G401 (cell line): Measurements from ENCODE around the gene KIR2DL1. TPM values are rescaled to one million over a fixed set of nuclear protein-coding genes. Genes with fewer than 3 reads are reported as not detected.
"Not testable (repeated sequence)": the region's sequence is repeated elsewhere in the genome, so short reads cannot be mapped to it uniquely, and the experiment has no call there.

Source experiments
- DNase-seq: peaks from one replicate; pipeline ENCODE4 v3.0.0-alpha.2; 2015; ENCODE audit warnings: low spot score
- in situ Hi-C: cut with HindIII; loops from 2 replicates; pipeline ENCODE4 v1.10.0; 2016; ENCODE audit warnings: low sequenced_read_pairs, mixed read lengths
- total RNA-seq: library from RNA; depleted of rRNA; stranded (reverse); fragments of >200 nt; shearing (Covaris generic); gene quantifications from 2 replicates; pipeline ENCODE4 v1.2.3, GENCODE V29; 2014

Gene KIR2DL1
- total RNA-seq, 1 experiment from 2014 or later, result not detected

DNA sequence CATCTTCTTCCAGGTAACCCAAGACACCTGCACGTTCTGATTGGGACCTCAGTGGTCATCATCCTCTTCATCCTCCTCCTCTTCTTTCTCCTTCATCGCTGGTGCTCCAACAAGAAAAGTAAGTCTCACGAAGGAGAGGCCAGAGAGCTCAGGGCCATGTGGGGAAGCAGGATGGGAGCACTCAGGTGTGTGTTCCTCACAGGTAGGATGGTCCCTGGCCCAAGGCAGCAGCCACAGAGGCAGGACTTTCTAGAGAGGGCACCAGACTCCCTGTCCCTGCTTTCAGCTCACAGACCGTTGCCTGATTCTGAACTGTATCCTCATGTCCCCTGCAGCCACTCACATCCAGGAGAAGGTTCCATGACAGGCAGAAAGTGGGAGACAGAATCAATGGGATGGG is 3.1 kb upstream of the KIR2DL1 start:
- in situ Hi-C loops, DNase-seq: not testable (repeated sequence)

DNA sequence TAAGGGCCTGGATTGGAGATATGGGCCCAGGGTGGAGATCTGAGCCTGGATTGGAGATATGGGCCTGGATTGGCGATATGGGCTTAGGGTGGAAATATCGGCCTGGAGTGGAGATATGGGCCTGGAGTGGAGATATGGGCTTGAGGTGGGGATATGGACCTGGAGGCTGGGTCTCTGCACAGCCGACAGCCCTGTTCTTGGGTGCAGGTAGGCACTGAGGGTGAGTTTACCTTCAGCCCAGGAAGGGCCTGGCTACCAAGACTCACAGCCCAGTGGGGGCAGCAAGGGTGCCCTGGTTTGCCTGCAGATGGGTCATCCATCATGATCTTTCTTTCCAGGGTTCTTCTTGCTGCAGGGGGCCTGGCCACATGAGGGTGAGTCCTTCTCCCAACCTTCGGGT is 918 bp downstream of the KIR2DL1 start:
- DNase-seq, in situ Hi-C loops: not testable (repeated sequence)

DNA sequence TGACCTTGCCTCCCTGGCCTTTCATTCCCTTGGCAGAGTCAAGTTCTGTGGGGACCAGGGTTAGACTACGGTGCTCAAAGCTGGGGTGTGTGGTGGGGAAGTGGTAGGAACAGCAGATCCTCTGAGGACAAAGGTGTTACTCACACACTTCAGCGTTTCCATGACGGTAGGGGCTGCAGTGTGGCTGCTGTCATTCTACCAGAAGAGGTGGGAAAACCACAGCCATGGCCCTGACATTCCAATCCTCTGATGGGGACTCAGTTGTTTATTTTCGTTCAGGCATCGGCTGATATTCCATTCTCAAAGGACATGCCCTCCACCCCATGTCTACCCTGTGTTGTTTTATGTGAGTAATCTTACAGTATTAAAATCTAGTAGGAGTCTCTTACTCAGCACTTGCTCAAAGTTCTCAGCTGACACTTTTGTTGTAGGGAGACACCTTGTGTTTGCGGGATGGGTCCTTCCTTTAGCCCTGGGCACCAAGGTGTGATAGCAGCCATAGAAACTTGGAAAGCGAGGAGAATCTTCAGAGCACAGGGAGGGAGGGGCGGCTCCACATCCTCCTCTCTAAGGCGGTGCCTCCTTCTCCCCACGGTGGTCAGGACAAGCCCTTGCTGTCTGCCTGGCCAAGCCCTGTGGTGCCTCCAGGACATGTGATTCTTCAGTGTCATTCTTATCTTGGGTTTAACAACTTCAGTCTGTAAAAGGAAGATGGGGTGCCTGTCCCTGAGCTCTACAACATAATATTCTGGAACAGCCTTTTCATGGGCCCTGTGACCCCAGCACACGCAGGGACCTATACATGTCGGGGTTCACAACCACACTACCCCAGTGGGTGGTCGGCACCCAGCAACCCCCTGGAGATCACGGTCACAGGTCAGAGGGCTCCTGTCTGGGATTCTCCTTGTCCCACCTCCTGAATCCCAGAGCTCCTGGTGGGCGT is 1.7 kb downstream of the KIR2DL1 start:
- DNase-seq, in situ Hi-C loops: not testable (repeated sequence)

DNA sequence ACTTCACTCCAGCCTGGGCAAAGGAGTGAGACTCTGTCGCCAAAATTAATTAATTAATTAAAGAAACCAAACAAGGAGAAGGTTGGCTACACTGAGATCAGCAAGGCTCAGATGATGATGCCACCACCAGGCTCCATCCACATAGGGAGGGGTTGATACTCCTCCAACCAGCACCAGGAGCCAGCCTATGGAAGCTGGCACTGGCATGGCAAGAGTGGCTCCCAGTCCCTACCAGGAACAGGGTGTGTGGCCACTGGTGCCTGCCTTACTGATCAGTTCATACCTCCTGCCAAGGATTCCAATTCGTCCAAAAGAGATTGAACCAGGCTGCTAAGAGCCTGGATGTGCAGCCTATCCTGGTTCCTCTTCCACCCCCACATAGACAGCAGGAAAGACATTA is 3.1 kb downstream of the KIR2DL1 start:
- in situ Hi-C loops, result not testable (repeated sequence)

DNA sequence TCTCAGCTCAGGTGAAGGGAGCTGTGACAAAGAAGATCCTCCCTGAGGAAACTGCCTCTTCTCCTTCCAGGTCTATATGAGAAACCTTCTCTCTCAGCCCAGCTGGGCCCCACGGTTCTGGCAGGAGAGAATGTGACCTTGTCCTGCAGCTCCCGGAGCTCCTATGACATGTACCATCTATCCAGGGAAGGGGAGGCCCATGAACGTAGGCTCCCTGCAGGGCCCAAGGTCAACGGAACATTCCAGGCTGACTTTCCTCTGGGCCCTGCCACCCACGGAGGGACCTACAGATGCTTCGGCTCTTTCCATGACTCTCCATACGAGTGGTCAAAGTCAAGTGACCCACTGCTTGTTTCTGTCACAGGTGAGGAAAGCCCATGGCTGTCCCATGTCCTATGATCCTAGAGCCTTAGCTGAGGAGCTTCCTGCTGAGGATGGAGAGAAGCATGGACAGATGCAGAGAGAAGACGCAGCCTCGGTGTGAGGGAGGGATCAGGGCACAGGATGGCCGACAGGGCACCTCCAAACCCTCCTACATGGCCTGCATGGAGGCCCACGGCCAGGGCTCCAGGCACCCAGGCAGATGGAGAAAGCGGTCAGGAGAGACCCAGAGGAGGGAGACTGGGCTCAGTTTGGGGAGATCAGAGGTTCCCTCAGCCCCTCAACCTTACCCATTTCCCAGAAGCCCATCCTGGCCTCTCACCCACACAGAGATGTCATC is 5.7 kb downstream of the KIR2DL1 start:
- in situ Hi-C loops, result not testable (repeated sequence)

More for the DNA sequence above, 3.1 kb downstream of the KIR2DL1 start:
- DNase-seq, result not testable (repeated sequence)

DNA sequence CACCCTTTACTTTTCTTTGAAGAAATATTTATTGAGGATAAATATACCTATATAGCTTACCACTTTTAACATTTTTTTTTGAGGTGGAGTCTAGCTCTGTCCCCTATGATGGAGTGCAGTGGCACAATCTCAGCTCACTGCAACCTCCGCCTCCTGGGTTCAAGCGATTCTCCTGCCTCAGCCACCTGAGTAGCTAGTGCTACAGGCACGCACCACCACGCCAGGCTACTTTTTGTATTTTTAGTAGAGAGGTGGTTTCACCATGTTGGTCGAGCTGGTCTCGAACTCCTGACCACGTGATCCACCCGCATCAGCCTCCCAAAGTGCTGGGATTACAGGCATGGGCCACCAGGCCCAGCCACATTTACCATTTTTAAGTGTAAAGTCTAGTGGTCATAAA is 6.2 kb downstream of the KIR2DL1 start:
- DNase-seq, in situ Hi-C loops: not testable (repeated sequence)

More for the DNA sequence above, 5.7 kb downstream of the KIR2DL1 start:
- DNase-seq, result not testable (repeated sequence)

DNA sequence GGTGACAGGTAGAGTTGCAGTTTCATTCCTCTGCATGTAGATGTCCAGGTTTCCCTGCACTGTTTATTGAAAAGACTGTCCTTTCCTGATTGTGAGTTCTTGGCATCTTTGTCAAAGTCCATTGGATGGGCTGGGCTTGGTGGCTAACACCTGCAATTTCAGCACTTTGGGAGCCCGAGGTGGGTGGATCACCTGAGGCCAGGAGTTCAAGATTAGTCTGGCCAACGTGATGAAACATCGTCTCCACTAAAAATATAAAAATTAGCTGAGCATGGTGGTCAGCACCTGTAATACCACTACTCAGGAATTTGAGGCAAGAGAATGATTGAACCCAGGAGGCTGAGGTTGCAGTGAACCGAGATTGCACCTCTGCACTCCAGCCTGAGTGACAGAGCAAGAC is 8.3 kb downstream of the KIR2DL1 start:
- DNase-seq, in situ Hi-C loops: not testable (repeated sequence)

DNA sequence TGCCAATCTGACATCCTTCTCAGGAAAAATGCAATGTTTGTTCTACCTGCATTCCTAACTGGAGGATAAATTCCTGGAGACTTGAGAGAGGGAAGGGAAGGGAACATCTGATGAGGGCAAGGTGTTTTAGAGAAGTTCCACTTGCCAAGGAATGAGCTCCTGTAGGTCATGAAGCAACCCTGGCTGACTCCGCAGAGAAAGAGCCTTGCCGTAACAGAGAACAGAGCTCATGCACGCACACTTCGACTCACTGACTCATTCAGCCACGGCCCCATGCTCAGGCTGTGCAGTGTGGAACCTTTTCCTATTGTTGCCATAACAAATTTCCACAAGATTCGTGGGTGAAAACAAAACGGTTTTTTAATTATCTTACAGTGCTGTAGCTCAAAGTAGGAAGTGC is 9.3 kb downstream of the KIR2DL1 start:
- DNase-seq, in situ Hi-C loops: not testable (repeated sequence)

DNA sequence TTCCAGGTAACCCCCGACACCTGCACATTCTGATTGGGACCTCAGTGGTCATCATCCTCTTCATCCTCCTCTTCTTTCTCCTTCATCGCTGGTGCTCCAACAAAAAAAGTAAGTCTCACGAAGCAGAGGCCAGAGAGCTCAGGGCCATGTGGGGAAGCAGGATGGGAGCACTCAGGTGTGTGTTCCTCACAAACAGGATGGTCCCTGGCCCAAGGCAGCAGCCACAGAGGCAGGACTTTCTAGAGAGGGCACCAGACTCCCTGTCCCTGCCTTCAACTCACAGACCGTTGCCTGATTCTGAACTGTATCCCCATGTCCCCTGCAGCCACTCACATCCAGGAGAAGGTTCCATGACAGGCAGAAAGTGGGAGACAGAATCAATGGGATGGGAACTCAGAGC is 13.3 kb downstream of the KIR2DL1 start:
- DNase-seq, in situ Hi-C loops: not testable (repeated sequence)

DNA sequence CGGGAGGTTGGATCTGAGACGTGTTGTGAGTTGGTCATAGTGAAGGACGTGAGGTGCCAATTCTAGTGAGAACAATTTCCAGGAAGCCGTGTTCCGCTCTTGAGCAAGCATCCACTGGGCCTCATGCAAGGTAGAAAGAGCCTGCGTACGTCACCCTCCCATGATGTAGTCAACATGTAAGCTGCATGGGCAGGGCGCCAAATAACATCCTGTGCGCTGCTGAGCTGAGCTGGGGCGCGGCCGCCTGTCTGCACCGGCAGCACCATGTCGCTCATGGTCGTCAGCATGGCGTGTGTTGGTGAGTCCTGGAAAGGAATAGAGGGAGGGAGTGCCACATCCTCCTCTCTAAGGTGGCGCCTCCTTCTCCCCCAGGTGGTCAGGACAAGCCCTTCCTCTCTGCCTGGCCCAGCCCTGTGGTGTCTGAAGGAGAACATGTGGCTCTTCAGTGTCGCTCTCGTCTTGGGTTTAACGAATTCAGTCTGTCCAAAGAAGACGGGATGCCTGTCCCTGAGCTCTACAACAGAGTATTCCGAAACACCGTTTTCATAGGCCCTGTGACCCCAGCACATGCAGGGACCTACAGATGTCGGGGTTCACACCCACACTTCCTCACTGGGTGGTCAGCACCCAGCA is 16.6 kb downstream of the KIR2DL1 start:
- DNase-seq, in situ Hi-C loops: not testable (repeated sequence)

DNA sequence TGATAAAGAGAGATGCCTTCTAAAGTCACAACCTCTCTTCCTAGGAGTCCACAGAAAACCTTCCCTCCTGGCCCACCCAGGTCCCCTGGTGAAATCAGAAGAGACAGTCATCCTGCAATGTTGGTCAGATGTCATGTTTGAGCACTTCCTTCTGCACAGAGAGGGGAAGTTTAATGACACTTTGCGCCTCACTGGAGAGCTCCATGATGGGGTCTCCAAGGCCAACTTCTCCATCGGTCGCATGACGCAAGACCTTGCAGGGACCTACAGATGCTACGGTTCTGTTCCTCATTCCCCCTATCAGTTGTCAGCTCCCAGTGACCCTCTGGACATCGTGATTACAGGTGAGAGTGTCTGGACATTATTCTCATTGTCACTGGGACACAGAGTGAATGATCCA is 18.6 kb downstream of the KIR2DL1 start:
- in situ Hi-C loops, DNase-seq: not testable (repeated sequence)

DNA sequence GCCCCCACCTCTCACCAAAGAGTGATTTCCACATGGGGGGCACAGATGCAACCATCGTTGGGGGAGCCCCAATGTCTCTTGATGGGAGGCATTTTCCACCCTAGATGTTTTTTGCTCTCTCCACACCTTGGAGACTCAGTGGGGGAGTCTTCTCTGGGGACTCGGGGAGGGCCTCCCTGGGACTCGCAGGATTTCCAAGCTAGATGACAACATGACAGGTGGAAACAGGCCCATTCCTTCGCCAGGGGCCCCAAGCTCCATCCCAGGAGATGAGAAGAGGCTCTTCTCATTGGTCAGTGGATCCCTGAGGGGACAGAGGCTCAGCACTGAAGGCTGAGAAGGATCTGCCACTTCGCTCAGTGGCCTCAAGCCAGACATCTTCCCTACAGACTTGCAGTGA is 21.1 kb downstream of the KIR2DL1 start:
- DNase-seq, result no peak
- in situ Hi-C loops, result no loop called here

DNA sequence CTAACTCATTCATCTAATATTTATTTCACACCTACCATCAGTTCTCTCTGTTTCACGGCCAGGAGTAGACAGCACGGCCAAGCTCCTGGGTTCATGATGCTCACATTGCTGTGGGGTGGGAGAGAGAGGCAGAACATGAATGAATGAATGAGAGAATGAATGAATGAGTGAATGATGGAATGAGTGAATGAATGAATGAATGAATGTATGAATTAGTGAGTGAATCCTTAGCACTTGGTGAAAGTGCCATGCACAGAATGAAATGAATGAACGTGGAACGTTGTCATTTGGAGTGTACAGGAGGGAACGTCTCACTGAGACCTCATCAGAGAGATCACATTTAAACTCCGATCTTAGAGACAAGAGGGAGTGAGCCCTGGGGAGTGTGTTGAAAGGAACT is 21.9 kb downstream of the KIR2DL1 start:
- DNase-seq, result no peak
- in situ Hi-C loops, result no loop called here

DNA sequence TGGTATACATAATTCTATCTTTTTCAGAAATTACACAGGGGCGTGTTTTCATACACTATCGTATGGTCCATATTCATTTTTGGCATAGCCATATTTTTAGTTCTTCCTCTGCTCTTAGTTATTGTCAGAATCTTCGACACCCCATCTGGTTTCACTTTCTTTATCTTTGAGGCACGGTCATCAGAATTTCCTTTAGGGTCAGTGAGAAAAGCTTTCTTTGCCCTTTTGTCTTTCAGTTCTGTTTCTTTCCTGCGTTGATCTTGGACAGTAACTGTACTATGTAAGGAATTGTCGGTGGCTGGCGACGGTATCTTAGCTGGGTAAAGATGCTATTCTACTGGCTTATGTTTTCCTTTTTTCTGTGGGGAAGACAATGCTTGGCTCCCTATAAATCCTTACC is 23.2 kb downstream of the KIR2DL1 start:
- in situ Hi-C loops, result no loop called here
- DNase-seq, result no peak

DNA sequence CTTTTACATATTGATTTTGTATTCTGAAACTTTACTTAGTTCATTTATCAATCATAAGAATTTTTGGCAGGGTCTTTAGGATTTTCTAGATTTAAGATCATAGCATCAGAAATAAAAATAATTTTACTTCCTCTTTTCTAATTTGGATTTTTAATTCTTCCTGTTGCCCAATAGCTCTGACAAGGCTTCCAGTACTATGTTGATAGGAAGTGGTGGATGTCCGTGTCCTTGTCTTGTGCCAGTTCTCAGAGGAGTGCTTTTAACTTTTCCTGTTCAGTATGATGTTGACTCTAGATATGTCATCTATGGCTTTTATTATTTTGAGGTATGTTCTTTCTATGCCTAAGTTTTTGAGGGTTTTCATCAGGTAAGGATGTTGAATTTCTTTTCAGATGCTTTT is 26.2 kb downstream of the KIR2DL1 start:
- no peak for DNase-seq
- in situ Hi-C loops, result no loop called here

DNA sequence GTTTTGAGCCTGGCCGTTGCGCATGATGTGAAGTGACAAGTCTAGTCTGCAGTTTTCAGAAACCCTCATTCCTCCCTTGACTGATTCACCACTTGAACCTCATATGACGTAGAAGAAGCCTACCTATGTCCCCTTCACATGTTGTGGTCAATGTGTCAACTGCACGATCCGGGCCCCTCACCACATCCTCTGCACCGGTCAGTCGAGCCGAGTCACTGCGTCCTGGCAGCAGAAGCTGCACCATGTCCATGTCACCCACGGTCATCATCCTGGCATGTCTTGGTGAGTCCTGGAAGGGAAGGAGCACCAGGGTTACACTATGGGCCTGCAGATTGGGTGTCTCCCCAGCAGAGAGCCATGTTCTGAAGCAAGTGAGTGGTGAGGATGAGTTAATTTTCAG is 33.8 kb downstream of the KIR2DL1 start, which contains the start of gene KIR2DL4:
KIR2DL4 (plus strand) TSS at position 201 of the 400 bp plus-strand sequence; CDS start at position 243, 42 bp downstream.
- in situ Hi-C loops, result no loop called here
- DNase-seq, result no peak

DNA sequence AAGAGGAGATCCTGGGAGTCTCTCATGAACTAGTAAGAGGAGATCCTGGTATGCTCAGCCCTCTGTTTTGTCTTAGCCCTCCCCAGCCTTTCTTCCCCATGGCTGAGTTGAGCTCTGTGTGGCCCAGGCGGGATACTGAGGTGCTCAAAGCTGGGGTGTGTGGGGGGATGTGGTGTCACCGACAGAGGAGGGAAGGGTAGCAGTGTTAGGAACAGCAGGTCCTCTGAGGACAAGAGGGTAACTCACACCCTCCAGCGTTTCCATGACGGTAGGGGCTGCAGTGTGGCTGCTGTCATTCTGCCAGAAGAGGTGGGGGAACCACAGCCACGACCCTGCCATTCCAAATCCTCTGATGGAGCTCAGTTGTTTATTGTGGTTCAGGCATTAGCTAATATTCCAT is 34.5 kb downstream of the KIR2DL1 start:
- in situ Hi-C loops, result no loop called here
- no peak for DNase-seq

DNA sequence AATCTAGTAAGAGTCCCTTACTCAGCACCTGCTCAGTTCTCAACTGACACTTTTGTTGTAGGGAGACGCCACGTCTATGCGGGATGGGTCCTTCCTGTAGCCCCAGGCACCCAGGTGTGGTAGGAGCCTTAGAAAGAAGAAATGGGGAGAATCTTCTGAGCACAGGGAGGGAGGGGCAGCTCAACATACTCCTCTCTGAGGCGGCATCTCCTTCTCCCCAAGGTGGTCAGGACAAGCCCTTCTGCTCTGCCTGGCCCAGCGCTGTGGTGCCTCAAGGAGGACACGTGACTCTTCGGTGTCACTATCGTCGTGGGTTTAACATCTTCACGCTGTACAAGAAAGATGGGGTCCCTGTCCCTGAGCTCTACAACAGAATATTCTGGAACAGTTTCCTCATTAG is 35.0 kb downstream of the KIR2DL1 start:
- in situ Hi-C loops, result no loop called here

DNA sequence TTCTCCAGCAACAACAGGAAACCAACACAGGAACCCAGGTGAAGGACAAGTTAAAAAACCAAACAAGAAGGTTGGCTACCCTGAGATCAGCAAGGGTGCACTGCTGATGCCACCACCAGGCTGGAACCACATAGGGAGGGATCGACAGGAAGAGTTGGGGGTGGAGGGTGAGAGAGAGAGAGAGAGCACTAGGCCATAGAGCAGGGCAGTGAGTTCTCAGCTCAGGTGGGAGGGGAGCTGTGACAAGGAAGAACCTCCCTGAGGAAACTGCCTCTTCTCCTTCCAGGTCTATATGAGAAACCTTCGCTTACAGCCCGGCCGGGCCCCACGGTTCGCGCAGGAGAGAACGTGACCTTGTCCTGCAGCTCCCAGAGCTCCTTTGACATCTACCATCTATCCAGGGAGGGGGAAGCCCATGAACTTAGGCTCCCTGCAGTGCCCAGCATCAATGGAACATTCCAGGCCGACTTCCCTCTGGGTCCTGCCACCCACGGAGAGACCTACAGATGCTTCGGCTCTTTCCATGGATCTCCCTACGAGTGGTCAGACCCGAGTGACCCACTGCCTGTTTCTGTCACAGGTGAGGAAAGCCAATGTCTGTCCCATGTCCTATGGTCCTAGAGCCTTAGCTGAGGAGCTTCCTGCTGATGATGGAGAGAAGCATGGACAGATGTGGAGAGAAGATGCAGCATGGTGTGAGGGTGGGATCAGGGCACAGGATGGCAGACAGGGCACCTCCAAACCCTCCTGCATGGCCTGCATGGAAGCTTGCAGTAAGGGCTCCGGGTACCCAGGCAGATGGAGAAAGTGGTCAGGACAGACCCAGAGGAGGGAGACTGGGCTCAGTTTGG is 36.3 kb downstream of the KIR2DL1 start:
- no peak for DNase-seq
- in situ Hi-C loops, result no loop called here

More for the DNA sequence above, 35.0 kb downstream of the KIR2DL1 start:
- DNase-seq, result no peak
